ENCODE data around the gene TMEM19.
"Not testable (repeated sequence)": the region's sequence is repeated elsewhere in the genome, so short reads cannot be mapped to it uniquely, and the experiment has no call there.

TMEM19 gene

DNA sequence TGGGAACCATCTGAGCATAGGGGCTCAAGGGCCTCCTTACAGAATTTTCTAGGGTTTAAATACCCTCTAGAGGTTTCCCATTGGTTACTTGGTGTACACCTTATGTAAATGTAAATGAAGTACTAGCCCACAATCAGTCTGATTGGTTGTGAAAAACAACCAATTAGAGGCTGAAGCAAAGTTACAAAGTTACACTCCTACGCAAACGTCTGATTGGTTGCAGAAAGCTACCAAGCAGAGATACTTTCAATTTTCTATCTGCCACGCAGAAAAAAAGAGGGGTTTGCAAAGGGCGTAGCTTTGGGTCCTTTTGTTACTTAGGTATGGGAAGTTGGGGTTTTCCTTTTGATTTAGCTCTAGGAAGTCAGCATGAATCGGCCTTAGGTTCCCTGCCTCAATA is 1.8 kb upstream of the TMEM19 start:
- H3K4me3 ChIP-seq (replicated peaks; ENCODE audit: low read depth, low read length), result no peak overlapping the region
- no peak for DNase-seq (ENCODE audit: low read depth)
- TF ChIP-seq, protein P1, sequence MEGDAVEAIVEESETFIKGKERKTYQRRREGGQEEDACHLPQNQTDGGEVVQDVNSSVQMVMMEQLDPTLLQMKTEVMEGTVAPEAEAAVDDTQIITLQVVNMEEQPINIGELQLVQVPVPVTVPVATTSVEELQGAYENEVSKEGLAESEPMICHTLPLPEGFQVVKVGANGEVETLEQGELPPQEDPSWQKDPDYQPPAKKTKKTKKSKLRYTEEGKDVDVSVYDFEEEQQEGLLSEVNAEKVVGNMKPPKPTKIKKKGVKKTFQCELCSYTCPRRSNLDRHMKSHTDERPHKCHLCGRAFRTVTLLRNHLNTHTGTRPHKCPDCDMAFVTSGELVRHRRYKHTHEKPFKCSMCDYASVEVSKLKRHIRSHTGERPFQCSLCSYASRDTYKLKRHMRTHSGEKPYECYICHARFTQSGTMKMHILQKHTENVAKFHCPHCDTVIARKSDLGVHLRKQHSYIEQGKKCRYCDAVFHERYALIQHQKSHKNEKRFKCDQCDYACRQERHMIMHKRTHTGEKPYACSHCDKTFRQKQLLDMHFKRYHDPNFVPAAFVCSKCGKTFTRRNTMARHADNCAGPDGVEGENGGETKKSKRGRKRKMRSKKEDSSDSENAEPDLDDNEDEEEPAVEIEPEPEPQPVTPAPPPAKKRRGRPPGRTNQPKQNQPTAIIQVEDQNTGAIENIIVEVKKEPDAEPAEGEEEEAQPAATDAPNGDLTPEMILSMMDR (IDR thresholded peaks at IDR 0.05; ENCODE audit: low read length, missing control alignments), result no peak

DNA sequence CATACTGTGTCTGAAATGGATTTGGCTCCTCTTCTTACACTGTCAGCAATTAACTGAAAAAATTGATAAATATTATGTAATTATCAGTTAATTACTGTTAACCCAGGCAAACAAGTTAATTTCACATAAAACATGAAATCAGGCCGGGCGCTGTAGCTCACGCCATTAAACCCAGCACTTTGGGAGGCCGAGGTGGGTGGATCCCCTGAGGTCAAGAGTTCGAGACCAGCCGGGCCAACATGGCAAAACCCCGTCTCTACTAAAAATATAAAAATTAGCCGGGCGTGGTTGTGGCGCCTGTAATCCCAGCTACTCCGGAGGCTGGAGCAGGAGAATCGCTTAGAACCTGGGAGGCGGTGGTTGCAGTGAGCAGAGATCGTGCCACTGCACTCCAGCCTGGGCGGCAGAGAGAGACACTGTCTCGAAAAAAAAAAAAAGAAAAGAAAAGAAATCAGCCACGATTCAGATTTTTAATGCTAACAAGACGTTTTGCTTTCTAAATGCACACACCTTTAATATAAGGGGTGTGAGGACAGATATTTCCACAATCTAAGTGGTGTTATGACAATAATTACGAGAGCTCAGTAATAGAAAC is 473 bp upstream of the TMEM19 start:
- H3K4me3 ChIP-seq (replicated peaks; ENCODE audit: low read depth, low read length), result peak overlapping the region; percentile 82
- no peak for DNase-seq (ENCODE audit: low read depth)
- TF ChIP-seq, protein P1 (IDR thresholded peaks at IDR 0.05; ENCODE audit: low read length, missing control alignments), result no peak

DNA sequence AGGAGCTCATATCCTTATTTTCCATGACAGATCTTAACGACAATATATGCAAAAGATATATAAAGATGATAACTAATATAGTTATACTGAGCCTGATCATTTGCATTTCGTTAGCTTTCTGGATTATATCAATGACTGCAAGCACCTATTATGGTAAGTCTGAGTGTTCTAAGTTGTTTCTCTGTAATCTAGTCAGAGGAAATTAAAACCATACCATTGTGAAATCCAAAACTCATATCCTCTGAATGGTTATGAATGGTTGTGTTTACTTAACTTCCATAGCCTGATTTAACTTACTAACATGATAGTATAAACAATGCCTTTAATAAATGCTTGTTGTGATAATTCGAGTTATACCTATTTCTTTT is 760 bp downstream of the TMEM19 start:
- TF ChIP-seq, protein P1 (IDR thresholded peaks at IDR 0.05; ENCODE audit: low read length, missing control alignments), result no peak
- DNase-seq (ENCODE audit: low read depth), result peak; percentile 21
- peak overlapping the region; percentile 82 for H3K4me3 ChIP-seq (replicated peaks; ENCODE audit: low read depth, low read length)

DNA sequence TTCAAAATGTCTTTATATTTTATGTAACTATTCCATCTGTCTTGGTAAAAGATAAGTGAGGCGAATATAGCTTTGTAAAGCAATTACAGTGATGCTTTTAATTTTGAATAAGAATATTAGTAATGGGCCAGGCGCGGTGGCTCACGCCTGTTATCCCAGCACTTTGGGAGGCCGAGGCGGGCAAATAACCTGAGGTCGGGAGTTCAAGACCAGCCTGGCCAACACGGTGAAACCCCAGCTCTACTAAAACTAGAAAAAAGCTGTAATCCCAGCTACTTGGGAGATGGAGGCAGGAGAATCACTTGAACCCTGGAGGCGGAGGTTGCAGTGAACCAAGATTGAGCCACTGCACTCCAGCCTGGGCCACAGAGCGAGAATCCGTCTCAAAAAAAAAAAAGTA is 1.3 kb downstream of the TMEM19 start:
- DNase-seq (ENCODE audit: low read depth), result not testable (repeated sequence)
- H3K4me3 ChIP-seq (replicated peaks; ENCODE audit: low read depth, low read length), result peak overlapping the region; percentile 82

DNA sequence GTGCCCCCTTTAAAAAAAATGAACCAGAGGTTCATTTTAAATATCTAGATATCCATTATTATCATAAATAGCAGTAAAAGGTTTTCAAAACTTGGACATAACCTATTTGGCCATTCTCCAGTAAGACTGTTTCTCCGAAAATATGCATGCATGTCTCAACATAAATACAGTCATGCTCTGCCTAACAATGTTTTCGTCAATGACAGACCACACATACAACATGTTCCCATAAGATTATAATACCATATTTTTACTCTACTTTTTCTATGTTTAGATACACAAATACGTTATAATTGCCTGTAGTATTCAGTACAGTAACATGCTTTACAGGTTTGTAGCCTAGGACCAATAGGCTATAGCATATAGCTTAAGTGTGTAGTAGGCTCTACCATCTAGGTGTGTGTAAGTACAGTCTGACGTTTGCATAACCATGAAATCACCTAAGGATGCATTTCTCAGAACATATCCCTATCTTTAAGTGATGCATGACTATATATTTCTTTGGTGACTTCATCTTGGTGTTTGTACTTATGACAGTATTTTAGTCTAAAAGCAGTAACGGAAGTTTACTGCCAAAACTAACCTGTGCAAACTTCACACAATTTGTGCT is 3.2 kb downstream of the TMEM19 start:
- DNase-seq (ENCODE audit: low read depth), result no peak
- no peak overlapping the region for H3K4me3 ChIP-seq (replicated peaks; ENCODE audit: low read depth, low read length)
- TF ChIP-seq, protein P1 (IDR thresholded peaks at IDR 0.05; ENCODE audit: low read length, missing control alignments), result no peak

DNA sequence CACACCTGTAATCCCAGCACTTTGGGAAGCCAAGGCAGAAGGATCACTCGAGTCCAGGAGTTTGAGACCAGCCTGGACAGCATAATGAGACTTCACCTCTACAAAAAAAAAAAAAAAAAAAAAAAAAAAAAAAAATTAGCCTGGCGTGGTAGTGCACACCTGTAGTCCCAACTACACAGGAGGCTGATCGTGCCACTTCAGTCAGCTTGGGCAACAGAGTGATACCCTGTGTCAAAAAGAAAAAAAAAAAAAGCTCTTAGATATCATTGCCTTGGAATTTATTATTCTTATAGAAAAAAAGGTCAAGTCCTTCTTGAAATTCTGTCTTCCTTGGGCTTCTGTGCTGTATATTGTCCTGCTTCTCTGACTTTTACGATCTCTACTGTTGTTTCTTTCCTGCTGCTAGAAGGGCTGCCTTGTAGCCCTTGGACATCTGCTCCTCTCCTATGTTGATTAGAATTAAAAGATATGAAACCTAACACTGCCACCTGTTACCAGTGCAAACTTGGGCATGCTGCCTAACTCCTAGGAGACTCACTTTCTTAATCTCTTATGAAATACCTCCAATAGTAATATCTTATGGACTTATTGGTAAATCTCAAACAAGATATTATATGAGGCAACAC is 5.7 kb downstream of the TMEM19 start:
- no peak overlapping the region for H3K4me3 ChIP-seq (replicated peaks; ENCODE audit: low read depth, low read length)
- TF ChIP-seq, protein P1 (IDR thresholded peaks at IDR 0.05; ENCODE audit: low read length, missing control alignments), result no peak
- DNase-seq (ENCODE audit: low read depth), result no peak

DNA sequence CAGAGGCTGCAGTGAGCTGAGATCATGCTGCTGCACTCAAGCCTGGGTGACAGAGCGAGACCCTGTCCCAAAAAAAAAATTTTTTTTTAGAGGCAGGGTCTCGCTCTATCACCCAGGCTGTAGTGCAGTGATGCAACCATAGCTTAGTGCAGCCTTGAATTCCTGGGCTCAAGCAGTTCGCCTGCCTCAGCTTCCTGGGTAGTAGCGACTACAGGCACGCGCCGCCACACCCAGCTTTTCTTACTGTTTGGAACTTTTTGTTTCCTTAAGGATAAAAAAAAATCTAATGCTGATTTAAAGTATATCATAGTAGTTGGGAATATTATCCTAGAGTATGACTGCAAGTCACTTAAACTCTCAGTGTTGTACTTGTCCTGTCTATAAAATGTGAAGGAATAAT is 7.2 kb downstream of the TMEM19 start:
- H3K4me3 ChIP-seq (replicated peaks; ENCODE audit: low read depth, low read length), result no peak overlapping the region
- DNase-seq (ENCODE audit: low read depth), result no peak
- TF ChIP-seq, protein P1 (IDR thresholded peaks at IDR 0.05; ENCODE audit: low read length, missing control alignments), result no peak

DNA sequence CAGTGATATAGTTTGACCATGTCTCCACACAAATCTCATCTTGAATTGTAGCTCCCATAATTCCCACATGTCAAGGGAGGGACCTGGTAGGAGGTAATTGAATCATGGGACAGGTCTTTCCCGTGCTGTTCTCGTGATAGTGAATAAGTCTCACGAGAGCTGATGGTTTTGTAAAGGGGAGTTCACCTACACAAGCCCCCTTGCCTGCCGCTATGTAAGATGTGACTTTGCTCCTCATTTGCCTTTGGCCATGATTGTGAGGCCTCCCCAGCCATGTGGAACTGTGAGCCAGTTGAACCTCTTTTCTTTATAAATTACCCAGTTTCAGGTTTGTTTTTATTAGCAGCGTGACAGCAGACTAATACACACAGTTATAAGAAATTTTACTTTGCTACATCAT is 7.8 kb downstream of the TMEM19 start:
- not testable (repeated sequence) for H3K4me3 ChIP-seq (replicated peaks; ENCODE audit: low read depth, low read length); DNase-seq (ENCODE audit: low read depth)
